ELR (cell line): ENCODE results near the gene MSLN.

Source experiments
- DNase-seq: peaks from one replicate; pipeline ENCODE4 v3.0.0-alpha.2; 2015; ENCODE audit warnings: low read depth

Gene MSLN

DNA sequence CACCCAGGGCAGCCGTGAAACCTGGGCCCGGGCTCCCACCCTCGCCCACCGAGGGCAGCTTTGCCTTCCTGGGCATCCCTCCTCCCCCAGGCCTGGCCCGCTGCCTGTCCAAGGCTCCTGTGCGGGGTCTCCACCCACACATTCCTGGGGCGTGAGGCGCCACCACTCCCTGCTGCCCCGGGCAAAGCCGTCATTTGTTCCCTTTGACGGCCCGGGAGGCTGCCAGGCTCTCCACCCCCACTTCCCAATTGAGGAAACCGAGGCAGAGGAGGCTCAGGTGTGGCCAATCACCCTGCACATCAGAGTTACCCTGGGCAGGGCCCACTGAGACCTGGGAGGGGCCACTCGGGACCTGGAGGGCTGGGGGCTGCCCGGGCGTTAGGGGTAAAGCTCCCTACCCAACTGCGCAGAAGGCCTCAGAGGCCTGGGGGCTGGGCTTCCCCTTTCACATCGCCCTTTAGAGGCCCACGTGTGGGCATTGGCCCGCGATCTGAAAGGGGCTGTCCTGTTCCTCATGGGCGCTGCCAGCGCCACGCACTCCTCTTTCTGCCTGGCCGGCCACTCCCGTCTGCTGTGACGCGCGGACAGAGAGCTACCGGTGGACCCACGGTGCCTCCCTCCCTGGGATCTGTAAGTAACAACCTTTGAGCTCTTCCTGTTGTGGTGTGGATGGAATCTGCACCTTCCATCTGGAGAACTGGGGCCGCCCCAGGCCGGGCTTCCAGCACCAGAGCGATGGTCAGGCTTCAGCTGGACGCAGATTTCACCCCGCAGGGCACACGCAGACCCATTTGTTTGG is at the start of gene MSLN:
MSLN (plus strand) TSS at position 190 of the 799 bp plus-strand sequence. CDS start 1,947 bp downstream, outside the sequence.
- peak; percentile 77 for DNase-seq

GRCh38 chr16:711084-711483 is 49.5 kb upstream of the MSLN start:
- DNase-seq: no peak

- DNase-seq: peak; percentile 77
These were observed 48.8 kb upstream of the MSLN start for GRCh38 chr16:711548-712320.

GRCh38 chr16:712740-713250 is 47.7 kb upstream of the MSLN start:
- DNase-seq: peak; percentile 97

- DNase-seq: peak; percentile 71
These were observed 46.5 kb upstream of the MSLN start for GRCh38 chr16:714079-714478.

- DNase-seq: peak; percentile 91
These were observed 45.7 kb upstream of the MSLN start, which contains the start of gene METRN for GRCh38 chr16:714558-715476. Gene METRN, plus strand, starts transcription at chr16:715118. Its CDS starts 172 bp downstream, at chr16:715290.

DNA sequence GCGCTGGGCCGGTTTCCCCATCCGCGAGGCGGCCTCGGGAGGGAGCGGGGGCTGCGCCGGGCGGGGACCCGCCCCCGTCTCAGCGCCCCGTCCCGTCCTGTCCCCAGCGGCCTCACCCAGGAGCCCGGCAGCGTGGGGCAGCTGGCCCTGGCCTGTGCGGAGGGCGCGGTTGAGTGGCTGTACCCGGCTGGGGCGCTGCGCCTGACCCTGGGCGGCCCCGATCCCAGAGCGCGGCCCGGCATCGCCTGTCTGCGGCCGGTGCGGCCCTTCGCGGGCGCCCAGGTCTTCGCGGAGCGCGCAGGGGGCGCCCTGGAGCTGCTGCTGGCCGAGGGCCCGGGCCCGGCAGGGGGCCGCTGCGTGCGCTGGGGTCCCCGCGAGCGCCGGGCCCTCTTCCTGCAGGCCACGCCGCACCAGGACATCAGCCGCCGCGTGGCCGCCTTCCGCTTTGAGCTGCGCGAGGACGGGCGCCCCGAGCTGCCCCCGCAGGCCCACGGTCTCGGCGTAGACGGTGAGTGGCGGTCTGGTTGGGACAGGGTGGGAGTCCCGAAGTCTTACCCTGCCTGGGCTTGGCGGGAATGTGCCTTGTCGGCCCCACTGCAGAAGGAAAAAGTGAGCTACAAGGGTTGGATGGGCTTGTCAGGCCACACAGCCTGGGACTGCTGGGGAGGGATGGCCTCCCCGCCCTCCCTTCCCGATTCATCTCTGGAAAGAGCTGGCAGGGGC is 44.9 kb upstream of the MSLN start:
- peak; percentile 53 for DNase-seq

GRCh38 chr16:716200-716568 is 44.4 kb upstream of the MSLN start:
- peak; percentile 38 for DNase-seq

DNA sequence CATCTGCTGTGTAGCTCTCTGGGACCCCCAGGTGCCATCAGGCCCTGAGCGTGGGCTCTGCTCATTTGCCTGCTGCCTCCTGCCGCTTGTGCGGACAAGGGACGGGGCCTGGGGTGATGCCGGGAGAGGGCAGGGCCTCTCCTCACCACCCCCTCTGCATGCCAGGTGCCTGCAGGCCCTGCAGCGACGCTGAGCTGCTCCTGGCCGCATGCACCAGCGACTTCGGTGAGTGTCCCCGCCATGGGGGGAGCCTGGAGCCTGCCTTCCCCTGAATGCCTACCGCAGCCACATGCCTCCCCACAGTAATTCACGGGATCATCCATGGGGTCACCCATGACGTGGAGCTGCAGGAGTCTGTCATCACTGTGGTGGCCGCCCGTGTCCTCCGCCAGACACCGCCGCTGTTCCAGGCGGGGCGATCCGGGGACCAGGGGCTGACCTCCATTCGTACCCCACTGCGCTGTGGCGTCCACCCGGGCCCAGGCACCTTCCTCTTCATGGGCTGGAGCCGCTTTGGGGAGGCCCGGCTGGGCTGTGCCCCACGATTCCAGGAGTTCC is 43.7 kb upstream of the MSLN start:
- no peak for DNase-seq

DNA sequence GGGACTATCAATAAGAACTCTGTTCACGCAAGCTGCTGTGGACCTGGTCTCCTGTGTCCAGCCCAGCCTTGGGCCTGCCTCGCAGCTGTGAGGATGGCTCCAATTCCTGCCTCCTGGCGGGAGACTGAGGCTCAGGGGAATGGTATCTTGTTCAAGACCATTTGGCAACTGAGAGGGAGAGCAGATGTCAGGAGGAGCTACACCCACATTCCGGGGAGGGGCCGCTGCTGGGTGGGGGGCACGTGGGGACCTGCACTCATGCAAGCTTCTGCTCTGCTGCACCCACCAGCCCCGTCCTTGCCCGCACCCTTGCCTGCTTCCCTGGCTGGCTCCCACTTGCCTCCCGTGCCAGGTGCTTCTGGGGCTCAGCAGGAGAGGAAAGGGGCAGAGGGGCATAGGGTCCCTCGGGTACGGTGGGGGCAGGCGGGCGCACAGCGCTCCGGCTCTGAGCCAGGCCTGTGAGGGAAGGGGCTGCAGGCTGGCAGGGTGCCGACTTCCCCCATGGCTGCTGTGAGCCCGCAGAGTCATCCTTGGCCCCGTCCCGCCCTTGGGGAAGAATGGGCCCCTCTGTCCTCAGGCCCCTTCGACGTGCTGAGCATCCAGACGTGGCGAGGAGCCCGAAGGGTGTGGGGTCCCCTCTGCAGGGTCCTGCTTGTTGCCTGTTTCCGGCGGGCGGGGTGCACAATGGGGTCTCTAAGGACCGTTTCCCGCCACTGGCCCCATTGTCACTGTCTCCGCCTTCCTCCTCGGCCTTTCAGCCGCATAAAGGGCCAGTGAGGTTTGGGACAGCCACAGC is 42.9 kb upstream of the MSLN start:
- DNase-seq: no peak

DNA sequence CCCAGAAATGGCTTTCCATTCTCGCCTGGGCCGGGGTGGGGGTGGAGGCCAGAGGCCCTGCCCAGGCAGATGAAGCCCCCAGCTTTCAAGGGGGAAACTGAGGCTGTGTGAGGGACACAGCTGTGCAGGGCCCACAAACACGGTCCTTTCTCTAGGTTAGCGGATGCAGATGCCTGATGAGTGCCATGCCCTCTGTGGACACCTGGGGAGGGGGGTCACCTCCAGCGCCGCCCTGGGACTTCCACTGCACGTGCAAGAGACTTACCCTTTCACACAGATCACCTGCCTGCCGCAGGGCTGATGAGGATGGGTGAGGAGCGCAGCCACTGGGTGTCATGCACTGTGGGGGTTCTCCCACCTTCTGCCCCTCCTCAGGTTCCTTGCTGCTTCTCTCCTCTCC is 42.1 kb upstream of the MSLN start:
- DNase-seq: no peak

GRCh38 chr16:718922-719321 is 41.6 kb upstream of the MSLN start:
- no peak for DNase-seq

GRCh38 chr16:719815-720446 is 40.6 kb upstream of the MSLN start:
- peak; percentile 54 for DNase-seq

GRCh38 chr16:720447-720989 is 40.0 kb upstream of the MSLN start:
- DNase-seq: peak; percentile 79

- peak; percentile 73 for DNase-seq
These were observed 39.4 kb upstream of the MSLN start, which contains the start of gene ANTKMT for GRCh38 chr16:720990-721764. Gene ANTKMT, plus strand, starts transcription at chr16:721146. Its CDS starts 129 bp downstream, at chr16:721275.

DNA sequence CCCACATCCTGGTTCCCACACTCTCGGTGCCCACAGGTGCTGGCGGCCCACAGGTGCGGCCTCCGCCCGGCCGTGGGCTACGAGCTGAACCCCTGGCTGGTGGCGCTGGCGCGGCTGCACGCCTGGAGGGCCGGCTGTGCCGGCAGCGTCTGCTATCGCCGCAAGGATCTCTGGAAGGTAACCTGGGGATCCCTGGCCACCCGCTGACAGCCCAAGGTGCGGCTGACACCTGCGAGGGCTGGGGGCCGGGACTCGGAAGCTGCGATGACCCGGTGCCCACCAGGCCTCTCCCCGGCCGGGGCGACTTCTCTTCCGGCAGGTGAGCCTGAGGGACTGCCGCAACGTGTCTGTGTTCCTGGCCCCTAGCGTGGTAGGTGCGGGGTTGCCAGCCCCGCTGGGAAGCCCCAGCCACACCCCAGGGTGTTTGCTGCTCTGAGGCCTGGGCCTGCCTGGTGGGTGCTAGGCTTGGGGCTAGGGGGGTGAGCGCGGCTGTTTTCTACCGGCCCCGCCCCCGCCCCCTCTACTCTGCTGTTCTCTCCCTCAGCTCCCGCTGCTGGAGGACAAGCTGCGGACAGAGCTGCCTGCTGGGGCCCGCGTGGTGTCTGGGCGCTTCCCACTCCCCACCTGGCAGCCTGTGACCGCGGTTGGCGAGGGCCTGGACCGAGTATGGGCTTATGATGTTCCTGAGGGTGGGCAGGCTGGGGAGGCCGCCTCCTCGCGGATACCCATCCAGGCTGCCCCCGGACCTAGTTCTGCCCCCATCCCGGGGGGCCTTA is 38.6 kb upstream of the MSLN start:
- DNase-seq: no peak

DNA sequence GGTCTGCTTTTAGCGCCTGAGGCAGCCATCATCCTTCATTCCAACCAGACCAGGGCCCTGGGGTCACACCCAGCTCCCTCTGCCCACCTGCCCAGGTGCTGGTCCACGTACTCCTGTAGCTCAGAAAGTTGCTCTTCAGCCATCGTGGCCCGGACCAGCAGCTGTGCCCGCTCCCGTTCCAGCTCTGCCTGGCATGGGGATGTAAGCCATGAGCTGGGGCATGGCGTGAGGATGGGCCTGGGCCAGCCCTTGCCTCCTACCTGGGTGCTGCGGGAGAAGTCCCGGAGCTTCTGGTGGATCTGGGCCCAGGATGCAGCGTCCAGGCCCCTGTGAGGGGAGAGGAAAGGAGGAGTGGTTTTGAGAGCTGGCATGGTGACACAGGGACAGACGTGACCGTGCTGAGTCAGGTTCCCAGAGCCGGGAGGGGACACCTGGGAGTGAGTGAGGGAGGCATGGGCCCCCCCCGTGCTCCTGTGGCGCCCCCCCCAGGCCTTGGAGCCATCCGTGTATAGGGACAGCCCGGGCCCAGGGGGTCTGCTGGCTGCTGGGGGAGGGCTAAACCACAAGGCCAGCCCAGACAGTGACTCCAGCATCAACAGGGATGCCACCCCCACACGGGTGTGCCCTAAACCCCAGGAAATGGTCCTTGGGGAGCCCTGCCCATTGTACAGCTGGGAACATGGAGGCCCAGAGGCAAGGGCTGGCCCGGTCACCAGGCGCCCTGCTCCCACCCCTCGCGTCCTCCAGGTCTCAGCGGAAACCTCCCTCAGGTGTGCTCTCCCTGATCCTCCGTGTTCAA is 37.5 kb upstream of the MSLN start:
- no peak for DNase-seq
